GM18526 (cell line): ENCODE measurements around the gene TMCO5A.

ENCODE experiments used
- POLR2A ChIP-seq: IDR thresholded peaks from 3 replicates; pipeline ENCODE4 v1.6.1; 2011; ENCODE audit not compliant: insufficient read length; ENCODE audit errors: extremely low read depth

TMCO5A gene

GRCh38 chr15:37934340-37934739, at the start of gene TMCO5A:
TMCO5A (plus strand) TSS chr15:37934640; CDS start chr15:37936324, 1,684 bp downstream.
- TF ChIP-seq POLR2A: no peak

- TF ChIP-seq POLR2A: no peak
Measured at GRCh38 chr15:37885651-37886050, 48.8 kb upstream of the TMCO5A start.

GRCh38 chr15:37888356-37888755, 46.1 kb upstream of the TMCO5A start:
- TF ChIP-seq POLR2A: no peak

GRCh38 chr15:37891766-37892368, 42.6 kb upstream of the TMCO5A start:
- no peak for TF ChIP-seq POLR2A

DNA sequence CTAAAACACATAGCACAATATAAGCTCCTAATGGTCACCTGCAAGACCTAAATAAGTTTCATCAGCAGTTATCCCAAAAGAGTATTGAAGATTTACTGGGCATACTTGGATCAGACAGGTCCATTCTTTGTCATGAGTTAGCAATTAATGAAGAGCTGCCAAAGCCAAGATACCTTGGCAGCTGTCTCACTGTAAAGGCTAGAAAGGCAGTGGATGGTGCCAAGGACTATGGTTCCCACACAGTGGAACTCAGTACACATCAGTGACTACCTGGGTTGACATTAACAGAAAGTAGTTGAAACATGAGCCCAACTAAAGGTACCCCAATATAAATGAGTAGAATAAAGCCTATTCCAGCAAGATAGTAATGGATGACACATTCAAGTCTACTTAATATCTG, 41.1 kb upstream of the TMCO5A start:
- no peak for TF ChIP-seq POLR2A

DNA sequence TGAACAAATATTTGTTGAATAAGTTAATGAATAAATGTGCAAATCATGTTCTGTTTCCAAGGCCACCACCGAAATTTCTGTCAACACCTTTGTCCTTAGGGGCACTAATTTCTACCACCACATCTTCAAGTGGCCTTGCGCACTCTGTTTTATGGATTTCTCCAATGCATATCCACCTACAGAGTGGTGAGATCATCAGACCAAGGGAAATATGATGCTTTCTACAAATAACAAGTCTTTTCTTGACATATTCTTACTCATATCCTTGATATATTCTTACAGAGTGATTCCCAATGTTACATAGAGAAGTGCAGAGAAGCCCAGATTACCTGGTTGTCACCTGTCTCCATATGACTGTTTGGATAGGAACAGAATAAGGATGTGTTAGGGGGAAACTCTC, 36.1 kb upstream of the TMCO5A start:
- no peak for TF ChIP-seq POLR2A

DNA sequence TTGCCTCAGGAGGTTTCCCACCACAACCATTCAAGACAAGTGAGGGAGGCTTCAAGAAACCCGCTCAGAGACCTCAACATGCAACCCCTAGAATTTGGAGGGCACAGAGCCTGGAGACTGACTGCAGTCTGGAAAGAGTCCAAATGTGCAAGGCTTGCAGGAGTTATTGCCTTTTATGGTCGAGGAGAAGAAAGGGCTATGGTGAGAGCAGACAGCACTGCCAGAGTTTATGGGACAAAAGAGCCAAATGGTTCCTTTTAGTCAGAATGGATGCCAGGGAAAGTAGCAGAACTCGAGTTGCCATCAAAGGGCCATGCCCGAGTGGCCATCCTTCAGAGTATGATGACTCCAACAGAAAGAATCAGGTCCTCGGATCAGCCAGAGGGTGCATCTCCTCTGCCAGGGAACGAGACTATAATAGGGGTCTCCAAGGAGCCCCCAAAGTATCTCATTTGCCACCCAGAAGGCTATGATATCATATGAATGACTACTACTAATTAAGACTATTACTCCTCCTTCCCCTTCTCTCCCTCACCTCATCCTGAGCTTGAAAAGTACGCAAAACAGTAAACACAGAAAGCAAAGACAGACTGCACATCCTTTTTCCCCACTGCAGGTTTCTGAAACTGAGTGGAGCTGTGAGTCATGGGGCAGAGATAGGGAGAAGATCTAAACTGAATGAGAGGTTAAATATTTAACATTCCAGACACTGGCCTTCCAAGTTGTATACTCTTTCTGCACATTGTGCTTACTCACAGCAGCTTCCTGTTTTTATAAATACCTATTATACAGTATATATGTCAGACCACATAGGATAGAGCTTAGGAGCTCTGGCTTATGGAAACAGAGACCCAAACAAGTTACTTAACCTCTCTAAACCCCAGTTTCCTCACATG, 33.9 kb upstream of the TMCO5A start:
- no peak for TF ChIP-seq POLR2A

DNA sequence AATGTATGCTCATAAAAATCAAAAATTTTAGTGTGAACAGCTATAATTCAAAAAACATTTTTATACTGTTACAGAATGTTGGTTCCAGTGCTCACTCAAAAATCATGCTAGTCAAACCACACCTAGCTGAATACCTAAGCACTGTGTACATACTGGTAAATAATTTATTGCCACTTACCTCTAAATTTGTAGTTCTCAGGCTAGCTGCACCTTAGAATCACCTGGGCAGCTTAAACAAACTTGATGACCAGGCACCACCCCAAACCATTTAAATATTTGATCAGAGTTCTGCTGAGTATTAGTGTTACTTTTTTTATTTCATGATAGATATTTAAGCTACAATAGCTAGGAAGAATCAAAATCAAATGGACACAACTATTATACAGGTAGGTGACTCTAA, 32.3 kb upstream of the TMCO5A start:
- TF ChIP-seq POLR2A: no peak

DNA sequence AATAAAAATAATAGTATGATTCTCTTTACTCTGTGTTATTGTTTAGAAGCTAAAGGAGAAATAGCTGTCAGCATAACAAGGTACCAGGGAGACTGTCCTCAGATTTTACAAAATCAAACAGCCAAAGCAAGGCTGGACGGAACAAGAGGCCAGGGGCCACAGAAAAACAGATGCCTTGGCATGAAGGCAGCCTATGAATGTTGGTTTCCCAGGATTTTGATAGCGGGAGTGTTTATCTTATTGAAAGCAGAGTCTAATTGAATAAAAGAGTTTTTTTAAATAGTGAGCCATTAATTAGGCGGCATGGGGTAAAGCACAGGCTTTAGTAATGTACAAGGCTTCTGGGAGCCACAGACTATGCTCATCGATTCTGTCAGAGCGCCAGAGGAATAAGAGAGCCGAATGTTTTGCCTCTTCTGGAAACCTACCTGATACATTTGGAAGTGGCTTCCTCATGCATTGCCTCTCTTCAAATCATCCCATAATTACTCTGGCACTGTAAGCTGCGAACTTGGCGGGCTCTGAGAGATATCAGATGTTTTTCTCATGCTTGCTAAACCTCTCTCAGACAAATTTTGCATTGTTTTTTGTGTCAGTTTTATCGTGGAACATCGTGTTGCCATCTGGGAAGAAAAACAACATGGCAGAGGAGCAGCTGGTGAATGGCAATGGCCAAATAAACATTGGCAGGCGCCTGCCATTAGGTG, 30.4 kb upstream of the TMCO5A start:
- TF ChIP-seq POLR2A: no peak

DNA sequence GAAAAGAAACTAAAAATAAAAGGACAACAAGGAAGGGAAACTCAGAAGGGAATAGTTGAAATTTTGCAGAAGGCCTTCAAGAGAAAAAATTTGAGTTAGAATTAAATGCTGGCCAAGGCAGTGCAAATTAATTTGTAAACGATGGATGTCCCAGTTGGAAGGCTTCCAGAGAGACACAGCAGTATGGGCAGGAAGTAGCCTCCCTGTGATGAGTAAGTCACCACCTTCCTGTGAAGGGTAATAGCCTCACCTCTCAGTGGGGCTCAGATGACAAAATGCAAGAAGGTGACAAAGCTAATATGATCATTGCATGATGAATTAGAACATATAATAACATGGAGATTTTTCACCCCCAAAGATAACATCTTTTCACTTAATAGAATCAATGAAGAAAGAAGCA, 27.3 kb upstream of the TMCO5A start:
- no peak for TF ChIP-seq POLR2A

DNA sequence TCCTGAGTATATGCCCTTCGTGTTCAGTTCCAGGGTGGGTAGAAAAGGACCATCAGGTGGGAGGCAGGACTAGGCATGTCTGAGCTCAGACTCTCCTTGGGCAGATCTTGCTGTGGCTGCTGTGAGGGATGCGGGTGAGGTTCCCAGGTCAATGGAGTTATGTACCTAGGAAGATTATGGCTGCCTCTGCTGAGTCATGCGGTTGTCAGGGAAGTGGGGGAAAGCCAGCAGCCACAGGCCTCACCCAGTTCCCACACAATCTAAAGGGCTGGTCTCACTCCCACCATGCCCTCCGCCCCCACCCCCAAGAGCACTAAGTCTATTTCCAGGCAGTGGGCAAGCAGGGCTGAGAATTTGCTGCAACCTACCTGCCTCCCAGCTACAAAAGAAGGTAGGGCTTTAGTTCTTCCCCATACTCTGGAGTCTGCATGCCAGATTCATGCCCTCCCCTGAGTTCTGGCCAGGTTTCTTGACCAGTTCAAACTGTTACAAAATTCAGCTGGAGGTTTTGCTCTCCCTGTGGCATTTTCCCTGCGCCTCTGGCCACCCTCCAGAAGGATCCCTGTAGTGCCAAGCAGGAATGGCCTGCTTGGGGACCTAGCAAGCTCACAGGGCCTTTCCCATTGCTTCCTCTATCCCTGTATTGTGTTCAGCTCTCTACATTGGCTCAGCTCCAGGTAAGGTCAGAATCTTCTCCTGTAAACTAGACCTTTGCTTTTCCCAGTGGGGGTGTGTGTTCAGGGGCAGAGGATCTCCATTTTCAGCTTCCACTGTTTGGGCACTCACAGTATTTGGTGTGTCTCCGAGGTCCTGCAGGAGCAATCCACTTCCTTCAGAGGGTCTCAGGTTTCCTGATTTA, 12.7 kb upstream of the TMCO5A start:
- no peak for TF ChIP-seq POLR2A

DNA sequence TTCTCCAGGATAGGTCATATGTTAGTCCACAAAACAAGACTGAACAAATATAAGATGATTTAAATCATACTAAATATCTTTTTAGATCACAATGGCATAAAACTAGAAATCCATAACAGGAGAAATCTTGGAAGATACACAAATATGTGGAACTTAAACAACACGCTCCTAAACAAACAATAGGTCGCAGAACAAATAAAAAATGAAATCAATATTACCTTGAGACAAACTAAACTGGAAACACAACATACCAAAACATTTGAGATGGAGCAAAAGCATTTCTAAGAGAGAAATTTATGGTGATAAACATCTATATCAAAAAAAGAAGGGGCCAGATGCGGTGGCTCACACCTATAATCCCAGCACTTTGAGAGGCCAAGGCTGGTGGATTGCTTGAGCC, 8.3 kb upstream of the TMCO5A start:
- TF ChIP-seq POLR2A: no peak

DNA sequence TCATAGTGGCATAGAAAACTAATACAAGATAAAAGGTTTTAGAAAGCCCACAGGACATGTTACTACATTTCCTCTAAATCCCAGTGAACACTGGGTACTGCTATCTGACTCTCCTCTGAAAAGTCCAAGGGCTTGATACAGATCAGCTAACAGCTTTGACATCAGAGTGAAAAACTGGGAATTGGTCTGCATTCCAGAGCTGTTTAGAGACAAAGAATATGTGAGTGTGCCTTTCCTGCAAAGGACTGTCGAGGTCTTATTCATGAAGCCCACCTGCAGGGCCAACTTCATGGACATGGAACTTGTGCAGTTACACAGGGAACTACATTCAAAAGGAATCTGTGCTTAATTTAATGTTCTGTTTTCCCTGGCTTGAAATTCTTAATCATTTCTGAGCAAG, 5.2 kb upstream of the TMCO5A start:
- TF ChIP-seq POLR2A: no peak

DNA sequence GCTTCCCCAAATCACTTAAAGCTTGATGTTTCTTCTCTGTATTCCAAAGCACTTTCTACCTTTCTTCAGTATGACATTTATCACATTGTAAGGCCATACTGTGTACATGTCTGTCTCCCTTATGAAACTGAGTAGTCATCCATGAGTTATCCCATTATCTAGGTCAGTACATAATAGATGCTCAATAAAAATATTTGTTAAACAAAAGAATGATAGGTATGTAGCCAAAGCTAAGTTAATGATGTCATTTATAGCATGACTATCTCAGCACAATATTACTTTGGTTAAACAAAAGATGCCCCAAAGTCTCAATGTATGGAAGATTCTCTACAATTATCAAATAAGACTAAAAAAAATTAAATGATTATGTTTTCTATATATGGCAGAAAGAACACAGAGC, 3.1 kb upstream of the TMCO5A start:
- TF ChIP-seq POLR2A: no peak

DNA sequence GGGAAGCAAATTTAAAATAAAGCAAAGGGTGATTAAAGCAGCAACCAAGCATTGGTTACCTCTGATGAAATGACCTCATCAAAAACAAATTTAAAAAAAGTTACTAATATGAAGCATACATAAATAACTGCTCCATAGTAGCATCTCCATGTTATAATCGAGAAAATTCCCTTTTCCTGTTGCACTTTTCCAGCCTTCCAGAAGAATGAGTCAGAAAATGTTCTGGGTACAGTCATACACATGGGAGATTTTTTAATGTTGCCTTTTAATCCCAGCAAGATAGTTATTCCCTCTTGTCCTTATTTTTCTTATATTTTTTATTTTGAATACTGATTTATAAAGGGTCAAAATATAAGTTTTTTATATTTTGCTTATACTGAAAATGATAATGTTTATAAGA, 2.6 kb upstream of the TMCO5A start:
- TF ChIP-seq POLR2A: no peak

DNA sequence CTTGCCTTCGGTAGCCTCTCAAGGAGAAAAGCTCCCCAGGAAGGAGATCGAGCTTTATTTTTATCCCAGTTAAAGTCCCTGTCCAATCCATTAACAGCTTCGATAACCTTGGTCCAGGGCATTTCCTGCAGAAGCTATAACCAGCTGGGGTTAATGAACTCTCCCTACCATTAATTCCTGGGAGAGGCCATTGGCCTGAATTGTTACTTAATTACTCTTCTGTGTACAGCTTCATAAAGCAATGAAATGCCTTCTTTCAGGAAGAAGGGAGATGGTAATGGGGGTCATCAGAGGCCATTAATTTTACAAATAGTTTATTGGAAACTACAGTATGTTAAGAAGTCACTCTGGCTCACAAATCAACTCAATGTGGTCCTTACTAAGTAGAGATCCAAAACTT, 1.9 kb upstream of the TMCO5A start:
- no peak for TF ChIP-seq POLR2A

- no peak for TF ChIP-seq POLR2A
Measured at GRCh38 chr15:37933666-37934065, 774 bp upstream of the TMCO5A start.
